Activated CD8-positive, alpha-beta memory T cell treated with anti-CD3 and anti-CD28 coated beads, Interleukin-2, amount 10 ng/mL, durations not matched to agents 7 days and 5 days (primary cell): ENCODE results near the gene CSTA. TPM values are rescaled to one million over a fixed set of nuclear protein-coding genes. Genes with fewer than 3 reads are reported as not detected.

Source experiments
- total RNA-seq, 2 experiments: library from RNA; stranded (reverse); gene quantifications; one replicate each; pipeline ENCODE4 v1.2.3, GENCODE V29; 2021

CSTA gene
- total RNA-seq, 2 experiments from 2014 or later = not detected

Other genes with a start within 250 kb of the CSTA start
- gene CASR, start 141.6 kb upstream of the CSTA start, total RNA-seq = not detected
- gene MIX23, start 58.0 kb downstream of the CSTA start, total RNA-seq = 10 to 100 TPM; 39.3 to 48.9 TPM
- 10 to 100 TPM; 51.3 to 63.9 TPM for gene FAM162A, start 58.9 kb downstream of the CSTA start, total RNA-seq
- gene WDR5B, start 90.8 kb downstream of the CSTA start, total RNA-seq = 1 to 10 TPM; 4.6 to 4.8 TPM
- gene KPNA1, start 189.7 kb downstream of the CSTA start, total RNA-seq = 10 to 100 TPM; 45.2 to 65.6 TPM
- gene PARP9, start 239.1 kb downstream of the CSTA start, total RNA-seq = 100 to 1,000 TPM in 1 of 2 experiments, 10 to 100 TPM in 1; 91.8 to 147 TPM
- gene DTX3L, start 239.1 kb downstream of the CSTA start, total RNA-seq = 100 to 1,000 TPM; 108 to 138 TPM